ENCODE results near the gene COL5A2. TPM values are rescaled to one million over a fixed set of nuclear protein-coding genes. Genes with fewer than 3 reads are reported as not detected.
A peak's percentile ranks its signal among the peaks of the same experiment; 100 is the strongest.

Gene COL5A2
- total and polyA plus RNA-seq, 2 donors (not counting 3 experiments of a cell fraction or from before 2014, with no cell fraction given): 47.4 to 123 TPM

DNA sequence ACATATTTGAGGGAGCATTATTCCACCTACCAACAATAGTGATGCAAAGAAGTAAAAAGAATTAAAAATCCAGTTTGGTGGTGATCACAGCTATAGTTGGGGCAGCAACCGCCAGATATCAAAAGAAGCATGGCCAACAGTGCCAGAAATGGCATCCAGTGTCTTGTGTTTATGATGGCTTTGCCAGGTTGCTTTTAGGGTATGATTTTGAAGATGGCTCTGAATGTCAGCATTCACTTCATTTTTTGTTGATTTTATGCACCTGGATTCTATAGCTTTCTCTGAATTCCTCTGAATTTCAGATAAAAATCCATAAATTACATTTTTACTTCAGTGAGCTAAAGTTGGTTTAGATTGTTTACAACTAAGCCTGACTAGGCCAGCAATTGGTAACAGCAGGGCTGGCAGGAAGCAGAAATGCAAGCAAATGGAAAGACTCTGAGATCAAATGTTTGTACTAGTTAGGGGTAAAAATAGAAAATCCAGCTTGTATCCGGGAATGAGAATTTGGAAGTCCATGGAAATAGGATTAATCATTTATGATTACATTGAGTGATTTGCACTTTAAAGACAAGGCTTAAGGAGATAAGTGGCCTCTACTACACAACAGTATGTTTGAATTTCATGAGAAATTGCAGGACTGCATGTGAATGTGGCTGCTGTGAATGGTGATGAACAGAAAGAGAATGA lies 165.0 kb downstream of the COL5A2 start:
- H4K20me1 ChIP-seq (replicated peaks; ENCODE audit: control insufficient read depth, extremely low read depth, insufficient read depth, low read length): no peaks in the 10 kb centered on the region
- no TSS peak for BruUV-seq (replicated peaks)
- intact Hi-C loops (cut with micrococcal nuclease): loop anchor here (5.0 kb wide), 1 partner anchor 1043 kb away; no protein-coding TSS in a partner anchor

More for the DNA sequence above, 165.0 kb downstream of the COL5A2 start:
- Histone ChIP-seq H3K4me3 (replicated peaks in 1 of 3; ENCODE audit: insufficient read depth in 1 of 3, low read depth in 1 of 3, low read length in 3 of 3) (no peak overlapping the region), H3K9me1 (replicated peaks; ENCODE audit: control insufficient read depth, extremely low read depth, insufficient read depth, low read length) (no peaks in the 10 kb centered on the region), H2AFZ (ENCODE audit: low read depth, low read length) (no peak overlapping the region), H3K79me2 (ENCODE audit: control insufficient read depth, insufficient read depth, low read length) (no peaks in the 10 kb centered on the region), H3K36me3 (ENCODE audit: control insufficient read depth in 2 of 2, extremely low read depth in 1 of 2, insufficient read depth in 2 of 2, low read length in 2 of 2) (no peaks in the 10 kb centered on the region), H3K27ac (ENCODE audit: insufficient read depth, low read depth, low read length) (no peak overlapping the region), H3K4me1 (ENCODE audit: control insufficient read depth, extremely low read depth, insufficient read depth, low read length) (peaks cover 6% of the 10 kb centered on the region), H3K27me3 (ENCODE audit: control insufficient read depth in 2 of 2, insufficient read depth in 2 of 2, low read length in 2 of 2) (no peaks in the 10 kb centered on the region), H3K9ac (replicated peaks; ENCODE audit: extremely low read depth, insufficient read depth, low read length) (no peak overlapping the region), H3K4me2 (ENCODE audit: insufficient read depth, low read length) (no peak overlapping the region), H3K9me3 (replicated peaks; ENCODE audit: control insufficient read depth, insufficient read depth, low read length) (no peaks in the 10 kb centered on the region)
- CTCF ChIA-PET: no interaction called here
- DNase-seq (ENCODE audit: low read depth, low spot score): peak; percentile 65
- FAIRE-seq: no peak
- dilution Hi-C loops (cut with MboI; ENCODE audit: extremely low pct_ligation_motif_present, low sequenced_read_pairs): no loop called here
- POLR2A ChIA-PET: no interaction called here
- TF ChIP-seq JUN (IDR thresholded peaks at IDR 0.05; ENCODE audit: borderline replicate concordance, insufficient read depth, insufficient read length, low read depth) (no peak), EZH2 (IDR thresholded peaks at IDR 0.05; ENCODE audit: borderline replicate concordance, low read depth, low read length, severe bottlenecking) (no peak), POLR2AphosphoS5 (IDR thresholded peaks at IDR 0.05; ENCODE audit: insufficient read depth, low read depth, low read length) (no peak), MYC (IDR thresholded peaks at IDR 0.05; ENCODE audit: low read depth, low read length) (no peak), POLR2A (IDR thresholded peaks at IDR 0.05; ENCODE audit: low read depth, low read length) (no peak)
- TF ChIP-seq, protein P1, sequence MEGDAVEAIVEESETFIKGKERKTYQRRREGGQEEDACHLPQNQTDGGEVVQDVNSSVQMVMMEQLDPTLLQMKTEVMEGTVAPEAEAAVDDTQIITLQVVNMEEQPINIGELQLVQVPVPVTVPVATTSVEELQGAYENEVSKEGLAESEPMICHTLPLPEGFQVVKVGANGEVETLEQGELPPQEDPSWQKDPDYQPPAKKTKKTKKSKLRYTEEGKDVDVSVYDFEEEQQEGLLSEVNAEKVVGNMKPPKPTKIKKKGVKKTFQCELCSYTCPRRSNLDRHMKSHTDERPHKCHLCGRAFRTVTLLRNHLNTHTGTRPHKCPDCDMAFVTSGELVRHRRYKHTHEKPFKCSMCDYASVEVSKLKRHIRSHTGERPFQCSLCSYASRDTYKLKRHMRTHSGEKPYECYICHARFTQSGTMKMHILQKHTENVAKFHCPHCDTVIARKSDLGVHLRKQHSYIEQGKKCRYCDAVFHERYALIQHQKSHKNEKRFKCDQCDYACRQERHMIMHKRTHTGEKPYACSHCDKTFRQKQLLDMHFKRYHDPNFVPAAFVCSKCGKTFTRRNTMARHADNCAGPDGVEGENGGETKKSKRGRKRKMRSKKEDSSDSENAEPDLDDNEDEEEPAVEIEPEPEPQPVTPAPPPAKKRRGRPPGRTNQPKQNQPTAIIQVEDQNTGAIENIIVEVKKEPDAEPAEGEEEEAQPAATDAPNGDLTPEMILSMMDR (IDR thresholded peaks at IDR 0.05; ENCODE audit: extremely low read depth in 1 of 2, insufficient read depth in 1 of 2, low read depth in 1 of 2, low read length in 2 of 2): no peak
- TF ChIP-seq, protein P2, sequence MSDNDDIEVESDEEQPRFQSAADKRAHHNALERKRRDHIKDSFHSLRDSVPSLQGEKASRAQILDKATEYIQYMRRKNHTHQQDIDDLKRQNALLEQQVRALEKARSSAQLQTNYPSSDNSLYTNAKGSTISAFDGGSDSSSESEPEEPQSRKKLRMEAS (IDR thresholded peaks at IDR 0.05; ENCODE audit: insufficient read depth, insufficient read length): no peak

Data from endothelial cell of umbilical vein (primary cell).